Parathyroid adenoma (tissue), 2 donors: ENCODE data around the gene CNNM3.

ENCODE experiments used
- H2AFZ ChIP-seq: fragments of 300-600 bp; sonication (generic); one replicate; pipeline ENCODE4 v1.7.0; 2017; ENCODE audit warnings: antibody characterized with exemption, mild to moderate bottlenecking
- H3K27ac ChIP-seq: fragments of 300-600 bp; sonication (generic); one replicate; pipeline ENCODE4 v1.7.0; 2017
- H3K27me3 ChIP-seq: fragments of 300-600 bp; sonication (generic); one replicate; pipeline ENCODE4 v1.7.0; 2017; ENCODE audit warnings: low read length; ENCODE audit not compliant: control insufficient read depth, insufficient read depth
- H3K36me3 ChIP-seq: fragments of 300-600 bp; sonication (generic); one replicate; pipeline ENCODE4 v1.7.0; 2017; ENCODE audit warnings: low read length; ENCODE audit not compliant: control insufficient read depth, insufficient read depth
- H3K4me1 ChIP-seq: fragments of 300-600 bp; sonication (generic); one replicate; pipeline ENCODE4 v1.7.0; 2017; ENCODE audit warnings: control low read depth
- H3K4me2 ChIP-seq: fragments of 300-600 bp; sonication (generic); one replicate; pipeline ENCODE4 v1.7.0; 2017; ENCODE audit warnings: low read length
- H3K4me3 ChIP-seq: fragments of 300-600 bp; sonication (generic); one replicate; pipeline ENCODE4 v1.7.0; 2017; ENCODE audit warnings: low read depth, low read length
- H3K79me2 ChIP-seq: fragments of 300-600 bp; sonication (generic); one replicate; pipeline ENCODE4 v1.7.0; 2017; ENCODE audit warnings: control low read depth
- H3K9ac ChIP-seq: fragments of 300-600 bp; sonication (generic); one replicate; pipeline ENCODE4 v1.7.0; 2017; ENCODE audit warnings: mild to moderate bottlenecking
- H3K9me3 ChIP-seq: fragments of 300-600 bp; sonication (generic); one replicate; pipeline ENCODE4 v1.7.0; 2017; ENCODE audit warnings: low read length; ENCODE audit not compliant: control insufficient read depth
- TF ChIP-seq, protein P1 (sequence below): fragments of 300-600 bp; sonication (generic); IDR thresholded peaks from one replicate; pipeline ENCODE4 v1.7.0; 2017; ENCODE audit warnings: antibody characterized with exemption, mild to moderate bottlenecking
- donor health status: primary hyperparathyroidism.

The CNNM3 gene

GRCh38 chr2:96857667-96858372 is 41.8 kb downstream of the CNNM3 start, which contains the start of gene ANKRD39:
Gene ANKRD39, minus strand, starts transcription at chr2:96858016. Its CDS starts 29 bp downstream, at chr2:96857987.
- Histone ChIP-seq H3K36me3 (no peaks in the 10 kb centered on the region), H3K9me3 (no peaks in the 10 kb centered on the region), H3K27me3 (no peaks in the 10 kb centered on the region), H3K4me2 (peak within 1 kb of the TSS; percentile 96), H3K9ac (peak within 1 kb of the TSS; percentile 62), H3K4me1 (peaks cover 6% of the 10 kb centered on the region), H3K79me2 (peaks cover 8% of the 10 kb centered on the region), H3K4me3 (peak within 1 kb of the TSS; percentile 89), H2AFZ (peak within 1 kb of the TSS; percentile 87), H3K27ac (peak within 1 kb of the TSS; percentile 55)
- TF ChIP-seq, protein P1, sequence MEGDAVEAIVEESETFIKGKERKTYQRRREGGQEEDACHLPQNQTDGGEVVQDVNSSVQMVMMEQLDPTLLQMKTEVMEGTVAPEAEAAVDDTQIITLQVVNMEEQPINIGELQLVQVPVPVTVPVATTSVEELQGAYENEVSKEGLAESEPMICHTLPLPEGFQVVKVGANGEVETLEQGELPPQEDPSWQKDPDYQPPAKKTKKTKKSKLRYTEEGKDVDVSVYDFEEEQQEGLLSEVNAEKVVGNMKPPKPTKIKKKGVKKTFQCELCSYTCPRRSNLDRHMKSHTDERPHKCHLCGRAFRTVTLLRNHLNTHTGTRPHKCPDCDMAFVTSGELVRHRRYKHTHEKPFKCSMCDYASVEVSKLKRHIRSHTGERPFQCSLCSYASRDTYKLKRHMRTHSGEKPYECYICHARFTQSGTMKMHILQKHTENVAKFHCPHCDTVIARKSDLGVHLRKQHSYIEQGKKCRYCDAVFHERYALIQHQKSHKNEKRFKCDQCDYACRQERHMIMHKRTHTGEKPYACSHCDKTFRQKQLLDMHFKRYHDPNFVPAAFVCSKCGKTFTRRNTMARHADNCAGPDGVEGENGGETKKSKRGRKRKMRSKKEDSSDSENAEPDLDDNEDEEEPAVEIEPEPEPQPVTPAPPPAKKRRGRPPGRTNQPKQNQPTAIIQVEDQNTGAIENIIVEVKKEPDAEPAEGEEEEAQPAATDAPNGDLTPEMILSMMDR, result peak; percentile 95

- Histone ChIP-seq H3K4me1 (peaks cover 6% of the 10 kb centered on the region), H3K79me2 (peaks cover 4% of the 10 kb centered on the region), H3K4me2 (no peak overlapping the region), H2AFZ (no peak overlapping the region), H3K36me3 (no peaks in the 10 kb centered on the region), H3K9me3 (no peaks in the 10 kb centered on the region), H3K9ac (no peak overlapping the region), H3K27me3 (no peaks in the 10 kb centered on the region), H3K27ac (no peak overlapping the region), H3K4me3 (no peak overlapping the region)
- TF ChIP-seq, protein P1, result no peak
Measured at GRCh38 chr2:96859099-96859649, 43.1 kb downstream of the CNNM3 start.

DNA sequence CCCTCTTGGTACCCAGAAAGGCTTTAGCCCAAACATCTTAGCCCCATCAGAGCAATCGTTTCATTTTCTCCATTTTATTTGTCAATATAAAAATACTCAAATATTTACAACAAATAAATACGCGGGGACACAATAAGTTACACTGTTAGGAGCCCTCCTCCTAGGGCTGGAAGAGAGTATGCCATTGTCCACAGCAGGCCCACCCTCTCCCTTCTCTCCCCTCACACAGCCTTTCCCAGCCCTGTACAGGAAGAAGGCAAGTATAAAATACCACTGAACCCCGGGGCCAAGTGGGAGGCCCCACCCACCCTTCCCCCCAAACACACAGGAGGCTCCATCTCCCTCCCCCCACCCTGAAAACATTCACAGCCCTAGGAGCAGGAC is 43.6 kb downstream of the CNNM3 start:
- peaks cover 6% of the 10 kb centered on the region for H3K4me1 ChIP-seq
- H3K4me2 ChIP-seq, result no peak overlapping the region
- no peak overlapping the region for H3K4me3 ChIP-seq
- H3K27me3 ChIP-seq, result no peaks in the 10 kb centered on the region
- H3K9me3 ChIP-seq, result no peaks in the 10 kb centered on the region
- H2AFZ ChIP-seq, result no peak overlapping the region
- H3K79me2 ChIP-seq, result peaks cover 4% of the 10 kb centered on the region
- no peak overlapping the region for H3K9ac ChIP-seq
- no peak overlapping the region for H3K27ac ChIP-seq
- no peaks in the 10 kb centered on the region for H3K36me3 ChIP-seq
- TF ChIP-seq, protein P1, result no peak

DNA sequence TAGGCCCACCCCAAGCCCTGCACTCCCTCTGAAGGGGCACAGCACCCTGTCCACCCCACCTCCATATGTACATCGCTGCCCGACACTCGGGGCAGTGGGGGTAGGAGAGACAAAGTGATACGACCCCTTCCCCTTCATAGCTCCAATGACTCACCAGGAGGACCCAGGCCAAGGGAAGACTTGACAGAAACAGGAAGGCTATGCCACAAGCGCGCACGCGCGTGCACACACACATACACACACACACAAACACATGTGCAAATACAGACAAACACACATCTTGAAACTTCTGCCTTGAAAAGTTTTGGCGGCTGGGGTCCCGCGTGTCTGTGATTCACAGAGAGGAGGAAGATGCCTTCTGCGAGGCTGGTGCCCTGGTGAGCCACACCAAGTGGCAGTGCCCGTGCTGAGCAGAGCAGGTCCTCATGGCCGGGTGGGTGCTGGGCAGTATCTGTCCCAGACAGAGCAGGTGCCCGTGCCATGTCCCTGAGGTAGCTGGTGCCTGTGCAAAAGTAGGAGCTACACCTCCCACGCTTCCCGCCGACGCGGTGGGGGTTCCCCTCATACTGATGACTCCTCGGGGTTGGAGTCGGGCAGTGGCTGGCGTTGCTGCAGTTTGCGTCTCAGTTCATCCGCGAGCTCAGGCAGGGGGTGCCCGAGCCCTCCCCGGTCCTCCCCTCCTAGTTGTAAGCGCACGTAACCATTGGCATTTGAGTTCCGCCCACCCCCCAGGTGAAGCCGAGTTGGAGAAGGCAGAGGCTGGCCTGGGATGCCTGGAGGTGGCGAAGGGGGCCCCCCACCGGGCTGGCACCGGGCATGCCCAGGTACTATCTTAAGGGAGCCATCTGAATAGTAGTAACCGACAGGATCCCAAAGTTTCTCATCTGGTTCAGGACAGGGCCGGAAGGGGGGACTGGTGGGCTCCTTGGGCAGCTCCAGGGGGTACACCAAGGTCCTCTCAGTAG is 44.3 kb downstream of the CNNM3 start:
- no peaks in the 10 kb centered on the region for H3K9me3 ChIP-seq
- H3K9ac ChIP-seq, result no peak overlapping the region
- H2AFZ ChIP-seq, result no peak overlapping the region
- TF ChIP-seq, protein P1, result no peak
- no peaks in the 10 kb centered on the region for H3K27me3 ChIP-seq
- no peaks in the 10 kb centered on the region for H3K36me3 ChIP-seq
- H3K27ac ChIP-seq, result no peak overlapping the region
- H3K4me3 ChIP-seq, result no peak overlapping the region
- H3K79me2 ChIP-seq, result peaks cover 4% of the 10 kb centered on the region
- H3K4me2 ChIP-seq, result no peak overlapping the region
- H3K4me1 ChIP-seq, result peaks cover 6% of the 10 kb centered on the region
